NOMO-1 (cell line): Measurements from ENCODE around the gene RHD.
"Not testable (repeated sequence)": the region's sequence is repeated elsewhere in the genome, so short reads cannot be mapped to it uniquely, and the experiment has no call there.

Experiments used
- DNase-seq, 2 experiments: peaks; one replicate each; lab custom pipeline; 2025; ENCODE audit not compliant: unreplicated experiment in 2 of 2; lab: John Stamatoyannopoulos, UW

Gene RHD

GRCh38 chr1:25302330-25302729 lies 30.0 kb downstream of the RHD start:
- DNase-seq = not testable (repeated sequence)

- not testable (repeated sequence) for DNase-seq
Measured at GRCh38 chr1:25304936-25305335, 32.6 kb downstream of the RHD start.

DNA sequence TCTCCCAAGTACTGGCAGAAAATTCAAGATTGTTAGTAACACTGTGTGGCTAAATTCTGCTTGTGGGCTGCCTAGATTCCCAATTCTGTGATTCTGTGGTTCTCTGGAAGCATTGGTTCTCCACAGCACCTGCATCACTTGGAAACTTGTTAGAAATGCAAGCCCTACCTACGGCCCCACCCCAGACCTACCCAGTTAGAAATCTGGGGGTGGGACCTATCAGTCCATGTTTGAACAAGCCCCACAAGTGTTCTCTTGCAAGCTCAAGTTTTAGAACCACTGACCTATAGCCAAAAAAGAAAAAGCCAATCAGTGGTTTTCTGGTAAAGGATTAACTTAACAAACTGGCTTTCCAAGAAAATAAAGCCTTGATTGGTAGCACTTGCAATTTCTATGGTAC lies 35.9 kb downstream of the RHD start:
- not testable (repeated sequence) for DNase-seq

GRCh38 chr1:25309085-25309484 lies 36.8 kb downstream of the RHD start:
- DNase-seq = not testable (repeated sequence)

GRCh38 chr1:25309486-25309885 lies 37.2 kb downstream of the RHD start:
- not testable (repeated sequence) for DNase-seq

DNA sequence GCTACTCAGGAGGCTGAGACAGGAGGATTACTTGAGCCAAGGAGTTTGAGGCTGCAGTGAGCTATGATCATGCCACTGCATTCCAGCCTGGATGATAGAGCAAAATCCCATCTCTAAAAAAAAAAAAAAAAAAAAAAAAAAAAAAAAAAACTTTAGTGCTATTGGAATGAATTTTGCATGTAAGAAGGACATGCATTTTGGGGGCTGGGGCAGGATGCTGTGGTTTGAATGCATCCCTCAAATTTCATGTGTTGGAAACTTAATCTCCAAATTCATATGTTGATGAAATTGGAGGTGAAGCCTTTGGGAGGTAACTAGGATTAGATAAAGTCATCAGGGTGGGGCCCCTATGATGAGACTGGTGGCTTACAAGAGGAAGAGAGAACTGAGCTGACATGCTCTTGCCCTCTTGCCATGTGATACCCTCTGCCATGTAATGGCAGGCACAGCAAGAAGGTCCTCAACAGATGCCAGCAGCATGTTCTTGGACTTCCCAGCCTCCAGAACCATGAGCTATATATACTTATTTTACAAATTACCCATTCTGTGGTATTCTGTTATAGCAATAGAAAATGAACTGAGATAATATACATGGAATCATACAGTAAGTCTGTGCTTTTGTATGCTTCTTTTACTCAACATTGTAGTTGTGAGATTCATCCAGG lies 40.6 kb downstream of the RHD start:
- DNase-seq = not testable (repeated sequence)

GRCh38 chr1:25320314-25320938 lies 48.1 kb downstream of the RHD start:
- not testable (repeated sequence) for DNase-seq

DNA sequence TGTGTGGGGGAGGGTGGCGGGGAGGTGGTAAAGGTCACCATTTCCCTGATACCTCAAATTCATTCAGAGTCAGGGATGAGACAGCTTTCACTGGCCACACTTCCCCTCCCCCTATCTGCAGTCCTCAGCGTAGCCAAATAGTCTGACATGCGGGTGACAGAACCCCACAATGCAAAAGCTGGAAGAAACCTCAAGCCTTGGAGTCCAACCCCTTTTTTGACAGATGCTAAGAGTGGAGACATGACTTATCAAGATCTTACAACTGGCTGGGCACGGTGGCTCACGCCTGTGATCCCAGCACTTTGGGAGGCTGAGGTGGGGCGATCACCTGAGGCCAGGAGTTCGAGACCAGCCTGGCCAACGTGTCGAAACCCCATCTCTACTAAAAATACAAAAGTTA lies 49.8 kb downstream of the RHD start:
- DNase-seq = not testable (repeated sequence)

DNA sequence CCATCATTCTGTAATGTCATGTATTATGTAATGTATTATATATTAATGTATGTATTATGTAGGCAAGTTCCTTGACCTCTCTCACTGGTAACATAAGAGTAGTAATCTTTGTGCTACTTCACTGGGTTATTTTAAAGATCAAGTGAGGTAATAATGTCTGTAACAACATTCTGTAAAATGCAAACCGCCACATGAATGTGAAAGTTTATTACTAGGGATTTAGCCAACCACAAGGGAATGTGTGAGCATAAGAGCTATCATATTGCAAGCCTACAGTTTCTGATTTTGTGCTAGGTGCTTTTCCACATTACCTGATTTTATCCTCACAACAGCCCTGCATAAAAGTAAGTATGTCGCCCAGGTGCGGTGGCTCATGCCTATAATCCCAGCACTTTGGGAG lies 52.1 kb downstream of the RHD start:
- not testable (repeated sequence) for DNase-seq

DNA sequence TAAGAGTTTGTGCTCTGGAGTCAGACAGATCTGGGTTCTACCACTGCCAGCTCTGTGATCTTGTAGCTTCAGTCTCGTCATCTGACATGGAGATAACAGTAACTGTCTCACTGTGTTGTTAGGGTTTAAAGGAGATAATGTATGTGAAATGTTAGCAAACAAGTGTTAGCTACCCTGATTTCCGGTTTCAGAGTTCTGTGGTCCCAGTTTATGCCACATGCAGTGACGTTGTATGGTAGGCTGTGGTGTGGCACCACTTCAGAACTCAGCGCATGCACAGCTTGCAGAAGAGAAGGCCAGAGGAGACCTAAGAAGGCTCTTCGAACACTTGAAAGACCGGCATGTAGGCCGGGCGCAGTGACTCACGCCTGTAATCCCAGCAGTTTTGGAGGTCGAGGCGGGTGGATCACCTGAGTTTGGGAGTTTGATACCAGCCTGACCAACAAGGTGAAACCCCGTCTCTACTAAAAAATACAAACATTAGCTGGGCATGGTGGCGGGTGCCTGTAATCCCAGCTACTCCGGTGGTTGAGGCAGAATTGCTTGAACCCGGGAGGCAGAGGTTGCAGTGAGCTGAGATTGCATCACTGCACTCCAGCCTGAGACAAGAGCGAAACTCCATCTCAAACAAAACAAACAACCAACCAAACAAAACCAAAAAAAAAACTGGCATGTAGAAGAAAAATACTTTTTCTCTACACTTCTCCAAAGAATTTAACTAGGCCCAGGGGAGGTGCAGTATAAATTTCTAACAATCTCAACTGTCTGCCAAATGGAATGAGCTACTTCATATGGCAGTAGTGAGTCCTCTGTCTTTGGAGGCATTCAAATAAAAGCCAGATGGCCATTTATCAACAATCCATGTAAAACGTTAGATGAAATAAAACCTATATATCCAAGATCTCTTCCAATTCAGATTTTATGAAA lies 55.8 kb downstream of the RHD start:
- DNase-seq = not testable (repeated sequence)

- DNase-seq = not testable (repeated sequence)
Measured at GRCh38 chr1:25328791-25329185, 56.5 kb downstream of the RHD start.

GRCh38 chr1:25329336-25329735 lies 57.0 kb downstream of the RHD start:
- DNase-seq = not testable (repeated sequence)

- peak in 1 of 2 experiments; percentile 28 for DNase-seq
Measured at GRCh38 chr1:25329950-25330349, 57.6 kb downstream of the RHD start.

DNA sequence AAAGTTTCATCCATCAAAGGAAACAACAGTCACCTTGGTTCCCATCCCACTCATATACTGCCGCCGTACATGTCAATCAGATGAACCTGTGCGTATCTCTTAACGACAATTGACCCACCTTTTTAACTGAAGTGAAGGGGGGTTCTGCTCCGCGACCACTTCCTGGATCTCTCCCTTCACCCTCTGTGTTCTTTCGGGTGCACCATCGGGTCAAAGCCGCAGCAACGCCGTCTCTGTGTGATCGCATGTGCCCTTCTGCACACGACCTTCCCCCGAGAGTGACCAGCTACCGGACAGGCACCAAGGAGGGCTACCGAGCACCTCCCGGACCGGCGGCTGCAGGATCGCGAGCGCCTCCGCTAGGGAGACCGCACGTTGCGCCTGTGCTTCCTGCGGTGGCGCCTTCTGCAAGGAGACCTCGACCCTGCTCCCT lies 64.6 kb downstream of the RHD start:
- DNase-seq = not testable (repeated sequence)

DNA sequence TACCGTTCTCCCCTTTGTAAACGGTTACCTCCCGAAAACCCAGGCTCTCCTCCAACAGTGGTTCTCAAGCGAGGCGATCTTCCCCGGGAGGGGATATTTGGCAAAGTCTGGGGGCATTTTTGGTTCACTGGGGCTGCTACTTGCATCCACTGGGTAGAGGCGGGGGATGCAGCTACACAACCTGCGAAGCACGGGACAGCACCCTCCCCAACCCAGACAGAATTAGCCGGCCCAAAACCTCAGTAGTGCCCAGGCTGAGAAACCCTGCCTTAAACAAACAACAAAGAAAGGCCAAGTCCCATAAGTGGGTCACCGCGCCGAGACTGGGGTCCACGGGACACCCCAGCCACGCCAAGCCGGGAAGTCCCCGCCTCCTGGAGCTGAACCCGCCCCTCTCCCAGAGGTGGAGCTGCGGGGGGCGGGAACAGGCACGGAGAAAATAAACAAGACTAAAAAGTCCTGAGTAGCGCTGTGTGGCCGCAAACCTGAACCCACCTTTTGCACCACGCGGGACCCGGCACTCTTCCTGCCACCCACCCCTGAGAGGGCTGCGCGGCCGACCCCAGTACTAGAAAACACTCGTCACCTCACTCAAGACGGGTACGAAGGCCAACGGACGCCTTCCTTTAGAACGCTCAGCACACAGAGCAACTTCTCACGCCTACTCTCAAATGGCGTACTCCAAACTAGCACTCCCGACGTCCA lies 65.3 kb downstream of the RHD start:
- not testable (repeated sequence) for DNase-seq

- peak; percentile 66 to 75 for DNase-seq
Measured at GRCh38 chr1:25338188-25338981, 66.1 kb downstream of the RHD start, which contains the start of gene TMEM50A. Gene TMEM50A (plus strand): TSS chr1:25338334. CDS start chr1:25340487, 2,153 bp downstream.

DNA sequence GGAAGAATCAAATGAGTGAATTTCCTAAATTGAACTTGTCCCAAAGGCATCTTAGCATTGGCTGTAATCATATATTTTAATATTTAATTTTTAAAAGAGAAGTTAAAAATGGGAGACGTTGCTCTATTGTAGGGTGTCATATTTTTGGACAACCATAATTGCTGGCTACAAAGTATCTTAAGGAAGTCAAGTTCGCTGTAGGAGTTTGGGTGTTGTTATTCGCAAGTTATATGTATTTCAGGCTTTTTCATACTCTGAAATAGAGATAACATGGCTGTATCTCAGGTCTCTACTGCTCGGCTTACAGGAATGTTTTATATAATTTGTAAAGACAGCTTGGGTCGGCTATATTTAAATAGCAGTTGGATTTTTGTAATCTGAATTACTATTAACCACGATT lies 66.7 kb downstream of the RHD start:
- peak in 1 of 2 experiments; percentile 66 for DNase-seq

DNA sequence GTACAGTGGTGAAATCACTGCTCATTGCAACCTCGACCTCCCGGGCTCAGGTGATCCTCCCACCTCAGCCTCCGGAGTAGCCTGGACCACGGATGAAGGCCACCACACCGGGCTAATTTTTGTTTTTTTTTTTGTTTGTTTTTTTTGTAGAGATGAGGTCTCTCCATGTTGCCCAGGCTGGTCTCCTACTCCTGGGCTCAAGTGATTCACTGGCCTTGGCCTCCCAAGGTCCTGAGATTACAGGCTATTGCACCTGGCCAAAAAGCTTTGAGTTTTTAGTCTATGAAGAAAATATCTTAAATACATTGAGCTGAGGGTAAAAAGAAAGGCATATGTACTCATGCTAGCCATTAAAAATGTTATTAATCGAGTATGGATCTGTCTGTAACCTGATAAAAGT lies 69.4 kb downstream of the RHD start:
- DNase-seq = no peak

- no peak for DNase-seq
Measured at GRCh38 chr1:25342846-25343245, 70.5 kb downstream of the RHD start.

DNA sequence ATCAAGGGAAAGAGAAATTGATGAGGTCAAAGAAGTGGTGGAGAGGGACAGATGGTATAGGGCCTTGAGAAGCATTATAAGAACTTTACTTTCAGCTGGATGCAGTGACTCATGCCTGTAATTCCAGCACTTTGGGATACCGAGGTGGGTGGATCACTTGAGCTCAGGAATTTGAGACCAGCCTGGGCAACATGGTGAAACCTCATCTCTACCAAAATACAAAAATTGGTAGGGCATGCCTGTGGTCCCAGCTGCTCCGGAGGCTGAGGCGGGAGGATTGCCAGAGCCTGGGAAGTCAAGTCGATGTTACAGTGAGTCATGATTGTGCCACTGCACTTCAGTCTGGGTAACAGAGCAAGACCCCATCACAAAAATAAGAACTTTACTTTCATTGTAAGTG lies 71.6 kb downstream of the RHD start:
- DNase-seq = no peak
